ENCODE data around the gene GNPAT. TPM values are rescaled to one million over a fixed set of nuclear protein-coding genes. Genes with fewer than 3 reads are reported as not detected.
A peak's percentile ranks its signal among the peaks of the same experiment; 100 is the strongest.

The GNPAT gene
- total RNA-seq, 1 donor from 2014 or later, result 32.5 TPM

DNA sequence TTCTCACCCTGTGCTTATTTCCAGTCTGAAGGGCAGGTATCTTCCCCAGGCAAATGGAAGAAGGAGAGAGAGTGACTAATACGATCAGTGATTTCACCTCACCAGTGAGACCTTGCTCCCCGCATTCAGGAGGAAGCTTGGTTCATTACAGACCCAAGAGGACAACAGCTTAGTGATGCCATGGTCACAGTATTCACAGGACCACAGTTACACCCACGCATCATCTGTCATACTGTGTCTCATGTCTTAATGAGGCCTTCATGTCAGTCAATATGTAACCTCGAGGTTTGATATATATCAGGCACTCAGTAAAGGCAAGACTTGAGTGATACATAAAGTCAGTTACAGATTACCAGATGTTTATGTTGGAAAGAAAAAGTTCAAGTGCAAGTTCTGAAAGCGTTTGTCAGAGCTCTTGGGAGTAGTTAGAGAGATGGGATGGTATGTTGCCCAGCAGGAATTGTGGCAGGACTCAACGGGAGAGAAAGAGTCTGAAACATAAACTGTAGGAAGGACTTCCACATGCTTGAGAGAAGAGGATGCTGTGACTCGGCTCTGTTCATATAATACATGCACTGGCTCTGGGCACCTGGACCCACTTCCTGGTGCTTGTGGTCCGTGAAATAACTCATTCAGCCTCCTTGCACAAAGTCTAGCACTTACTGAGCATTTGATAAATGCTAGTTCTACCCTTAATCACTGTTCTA is 33.3 kb downstream of the GNPAT start:
- TF ChIP-seq CTCF (IDR thresholded peaks at IDR 0.05; ENCODE audit: insufficient read depth, low read depth, low read length) (no peak), EZH2 (IDR thresholded peaks at IDR 0.05; ENCODE audit: insufficient read depth, low read length) (no peak)
- no peaks in the 10 kb centered on the region for H3K27me3 Mint-ChIP-seq (ENCODE audit: low read depth, unreplicated experiment)
- Histone ChIP-seq H3K79me2 (ENCODE audit: insufficient read depth, low read length) (no peaks in the 10 kb centered on the region), H3K4me1 (ENCODE audit: insufficient read depth, low read length) (peaks cover 8% of the 10 kb centered on the region), H3K27ac (ENCODE audit: low read depth, low read length) (no peak overlapping the region), H3K27me3 (ENCODE audit: insufficient read depth, low read length) (no peaks in the 10 kb centered on the region), H2AFZ (ENCODE audit: low read depth, low read length) (no peak overlapping the region), H3K9me3 (ENCODE audit: insufficient read depth, low read depth, low read length) (no peaks in the 10 kb centered on the region), H3K9ac (ENCODE audit: low read length) (no peak overlapping the region), H3K4me2 (ENCODE audit: low read length) (no peak overlapping the region), H4K20me1 (ENCODE audit: insufficient read depth, low read length) (no peaks in the 10 kb centered on the region), H3K4me3 (ENCODE audit: insufficient read depth, low read depth, low read length) (no peak overlapping the region), H3K36me3 (ENCODE audit: insufficient read depth, low read length) (peaks cover 24% of the 10 kb centered on the region)
- peak overlapping the region; percentile 37 for H3K27ac Mint-ChIP-seq (ENCODE audit: unreplicated experiment)
- H3K9me3 Mint-ChIP-seq (ENCODE audit: unreplicated experiment), result no peaks in the 10 kb centered on the region
- peaks cover 58% of the 10 kb centered on the region for H3K36me3 Mint-ChIP-seq (ENCODE audit: low read depth, unreplicated experiment)
- peaks cover 13% of the 10 kb centered on the region for H3K4me1 Mint-ChIP-seq (ENCODE audit: low read depth, unreplicated experiment)
- DNase-seq (ENCODE audit: low read depth), result no peak
- no peak for FAIRE-seq
- no peak overlapping the region for H3K4me3 Mint-ChIP-seq (ENCODE audit: unreplicated experiment)

- Mint-ChIP-seq H3K9me3 (ENCODE audit: unreplicated experiment) (no peaks in the 10 kb centered on the region), H3K4me3 (ENCODE audit: unreplicated experiment) (no peak overlapping the region), H3K27ac (ENCODE audit: unreplicated experiment) (no peak overlapping the region), H3K4me1 (ENCODE audit: low read depth, unreplicated experiment) (peaks cover 8% of the 10 kb centered on the region), H3K27me3 (ENCODE audit: low read depth, unreplicated experiment) (no peaks in the 10 kb centered on the region), H3K36me3 (ENCODE audit: low read depth, unreplicated experiment) (peaks cover 36% of the 10 kb centered on the region)
- Histone ChIP-seq H3K9me3 (ENCODE audit: insufficient read depth, low read depth, low read length) (no peaks in the 10 kb centered on the region), H3K4me3 (ENCODE audit: insufficient read depth, low read depth, low read length) (no peak overlapping the region), H3K4me2 (ENCODE audit: low read length) (no peak overlapping the region), H3K27me3 (ENCODE audit: insufficient read depth, low read length) (no peaks in the 10 kb centered on the region), H4K20me1 (ENCODE audit: insufficient read depth, low read length) (no peaks in the 10 kb centered on the region), H2AFZ (ENCODE audit: low read depth, low read length) (no peak overlapping the region), H3K79me2 (ENCODE audit: insufficient read depth, low read length) (no peaks in the 10 kb centered on the region), H3K9ac (ENCODE audit: low read length) (no peak overlapping the region), H3K4me1 (ENCODE audit: insufficient read depth, low read length) (peaks cover 6% of the 10 kb centered on the region), H3K27ac (ENCODE audit: low read depth, low read length) (no peak overlapping the region), H3K36me3 (ENCODE audit: insufficient read depth, low read length) (peaks cover 16% of the 10 kb centered on the region)
- FAIRE-seq (no peak), DNase-seq (ENCODE audit: low read depth) (no peak)
- TF ChIP-seq CTCF (IDR thresholded peaks at IDR 0.05; ENCODE audit: insufficient read depth, low read depth, low read length) (no peak), EZH2 (IDR thresholded peaks at IDR 0.05; ENCODE audit: insufficient read depth, low read length) (no peak)
Observed at GRCh38 chr1:231278100-231278790, 37.2 kb downstream of the GNPAT start.

GRCh38 chr1:231279081-231279480 is 38.1 kb downstream of the GNPAT start:
- no peak overlapping the region for H2AFZ ChIP-seq (ENCODE audit: low read depth, low read length)
- H3K36me3 Mint-ChIP-seq (ENCODE audit: low read depth, unreplicated experiment), result peaks cover 33% of the 10 kb centered on the region
- no peaks in the 10 kb centered on the region for H3K9me3 Mint-ChIP-seq (ENCODE audit: unreplicated experiment)
- no peaks in the 10 kb centered on the region for H4K20me1 ChIP-seq (ENCODE audit: insufficient read depth, low read length)
- peak; percentile 36 for DNase-seq (ENCODE audit: low read depth)
- no peak overlapping the region for H3K4me3 ChIP-seq (ENCODE audit: insufficient read depth, low read depth, low read length)
- no peak overlapping the region for H3K27ac ChIP-seq (ENCODE audit: low read depth, low read length)
- H3K4me3 Mint-ChIP-seq (ENCODE audit: unreplicated experiment), result no peak overlapping the region
- H3K4me2 ChIP-seq (ENCODE audit: low read length), result no peak overlapping the region
- peaks cover 15% of the 10 kb centered on the region for H3K36me3 ChIP-seq (ENCODE audit: insufficient read depth, low read length)
- H3K27ac Mint-ChIP-seq (ENCODE audit: unreplicated experiment), result no peak overlapping the region
- H3K9ac ChIP-seq (ENCODE audit: low read length), result no peak overlapping the region
- TF ChIP-seq CTCF (IDR thresholded peaks at IDR 0.05; ENCODE audit: insufficient read depth, low read depth, low read length) (no peak), EZH2 (IDR thresholded peaks at IDR 0.05; ENCODE audit: insufficient read depth, low read length) (no peak)
- no peaks in the 10 kb centered on the region for H3K27me3 ChIP-seq (ENCODE audit: insufficient read depth, low read length)
- peaks cover 6% of the 10 kb centered on the region for H3K4me1 ChIP-seq (ENCODE audit: insufficient read depth, low read length)
- no peak for FAIRE-seq
- H3K4me1 Mint-ChIP-seq (ENCODE audit: low read depth, unreplicated experiment), result peaks cover 7% of the 10 kb centered on the region
- no peaks in the 10 kb centered on the region for H3K79me2 ChIP-seq (ENCODE audit: insufficient read depth, low read length)
- no peaks in the 10 kb centered on the region for H3K27me3 Mint-ChIP-seq (ENCODE audit: low read depth, unreplicated experiment)
- no peaks in the 10 kb centered on the region for H3K9me3 ChIP-seq (ENCODE audit: insufficient read depth, low read depth, low read length)
